A549 treated with dexamethasone at 1 μM for 4 hours (cell line): ENCODE results near the gene GPX7. TPM values are rescaled to one million over a fixed set of nuclear protein-coding genes. Genes with fewer than 3 reads are reported as not detected.

Experiments used
- total RNA-seq: library from RNA; stranded (reverse); fragments of 200-300 nt; extraction: Qiagen RNA extraction; gene quantifications from 5 replicates; pipeline ENCODE4 v1.2.3, GENCODE V29; 2022

GPX7 gene
- not detected in 5 replicates for total RNA-seq

GRCh38 chr1:52601991-52602855, at the start of gene GPX7:
Gene GPX7 (plus strand): TSS chr1:52602371. CDS start chr1:52602410, 39 bp downstream.

GRCh38 chr1:52552505-52553361, 49.4 kb upstream of the GPX7 start, which contains the start of gene TUT4:
Gene TUT4 (minus strand): TSS chr1:52553092. CDS start chr1:52526280, 26,812 bp downstream.

GRCh38 chr1:52632732-52633290, 30.6 kb downstream of the GPX7 start, which contains the start of gene SHISAL2A:
Gene SHISAL2A (plus strand): TSS chr1:52633168. CDS start chr1:52633494, 326 bp downstream.

Other genes with a start within 250 kb of the GPX7 start
- 15.3 to 22.5 TPM (median 20.7 TPM) in 5 replicates for gene CC2D1B, start 236.2 kb upstream of the GPX7 start, total RNA-seq
- 22.8 to 24.2 TPM (median 23.7 TPM) in 5 replicates for gene ORC1, start 197.9 kb upstream of the GPX7 start, total RNA-seq
- 18.5 to 23.7 TPM (median 23.2 TPM) in 5 replicates for gene PRPF38A, start 197.8 kb upstream of the GPX7 start, total RNA-seq
- gene TUT4, start 49.3 kb upstream of the GPX7 start, total RNA-seq = 32.3 to 42.2 TPM (median 38.4 TPM) in 5 replicates
- gene SHISAL2A, start 30.8 kb downstream of the GPX7 start, total RNA-seq = 0.38 to 1.1 TPM (median 0.59 TPM) in 5 replicates
- gene COA7, start 96.0 kb downstream of the GPX7 start, total RNA-seq = 20.1 to 31.2 TPM (median 29.4 TPM) in 5 replicates
- gene ZYG11B, start 124.1 kb downstream of the GPX7 start, total RNA-seq = 4.7 to 9.0 TPM (median 7.9 TPM) in 5 replicates
- 2.0 to 2.9 TPM (median 2.5 TPM) in 5 replicates for gene ZYG11A, start 240.4 kb downstream of the GPX7 start, total RNA-seq